WTC11 (cell line): ENCODE results near the gene KCTD16. TPM values are rescaled to one million over a fixed set of nuclear protein-coding genes. Genes with fewer than 3 reads are reported as not detected.

Source experiments
- ATAC-seq: fragments of 200-7000 bp; cut with Tn5 transposase; 2 replicates; pipeline ENCODE4 v1.10.0; 2021; ENCODE audit warnings: mild to moderate bottlenecking, moderate library complexity
- CTCF ChIA-PET: fragments of 300-600 bp; sonication (Branson Sonifier 250); formaldehyde crosslinking; loops from one replicate; lab custom pipeline; 2021; ENCODE audit warnings: antibody characterized with exemption; lab: Charles Lee
- POLR2A ChIA-PET: fragments of 350-600 bp; sonication (Branson Sonifier 250); formaldehyde crosslinking; loops from one replicate; lab custom pipeline; 2021; ENCODE audit warnings: antibody characterized with exemption; lab: Charles Lee
- DNase-seq: peaks from one replicate; pipeline ENCODE4 v3.0.0; 2021; ENCODE audit warnings: low spot score
- H3K27ac Mint-ChIP-seq: 2 replicates; pipeline ENCODE4 v1.8.0; 2021; ENCODE audit warnings: mixed read lengths
- H3K27me3 Mint-ChIP-seq: 2 replicates; pipeline ENCODE4 v1.8.0; 2021; ENCODE audit warnings: low read depth, mild to moderate bottlenecking, moderate library complexity, mixed read lengths
- H3K36me3 Mint-ChIP-seq: 2 replicates; pipeline ENCODE4 v1.8.0; 2021; ENCODE audit warnings: mixed read lengths
- H3K4me1 Mint-ChIP-seq: 2 replicates; pipeline ENCODE4 v1.8.0; 2022; ENCODE audit warnings: mixed read lengths
- H3K4me3 Mint-ChIP-seq: 2 replicates; pipeline ENCODE4 v1.8.0; 2021; ENCODE audit warnings: mild to moderate bottlenecking, moderate library complexity, mixed read lengths
- H3K9me3 Mint-ChIP-seq: 2 replicates; pipeline ENCODE4 v1.8.0; 2021; ENCODE audit warnings: mixed read lengths
- CREM ChIP-seq: sonication (generic); formaldehyde crosslinking; IDR thresholded peaks from 2 replicates; pipeline ENCODE4 v1.8.1; 2022; ENCODE audit warnings: mild to moderate bottlenecking, missing genetic modification reagents, moderate library complexity
- ESRRA ChIP-seq: sonication (generic); formaldehyde crosslinking; IDR thresholded peaks from 2 replicates; pipeline ENCODE4 v1.8.1; 2022; ENCODE audit warnings: mild to moderate bottlenecking, missing genetic modification reagents, borderline replicate concordance
- FOXJ3 ChIP-seq: sonication (generic); formaldehyde crosslinking; IDR thresholded peaks from 2 replicates; pipeline ENCODE4 v1.9.0; 2021; ENCODE audit warnings: missing genetic modification reagents, mild to moderate bottlenecking, borderline replicate concordance
- GABPB1 ChIP-seq: sonication (generic); formaldehyde crosslinking; IDR thresholded peaks from 2 replicates; pipeline ENCODE4 v1.8.1; 2023; ENCODE audit warnings: mild to moderate bottlenecking, missing genetic modification reagents
- GRHL2 ChIP-seq: fragments of 250-450 bp; sonication (Bioruptor Pico); IDR thresholded peaks from 2 replicates; pipeline ENCODE4 v1.8.0; 2022; ENCODE audit warnings: mild to moderate bottlenecking, moderate library complexity; ENCODE audit not compliant: insufficient replicate concordance, severe bottlenecking
- OVOL2 ChIP-seq: fragments of 250-450 bp; sonication (Bioruptor Pico); IDR thresholded peaks from 2 replicates; pipeline ENCODE4 v1.9.0; 2021; ENCODE audit warnings: mild to moderate bottlenecking, borderline replicate concordance
- PRRX2 ChIP-seq: fragments of 250-450 bp; sonication (Bioruptor Pico); IDR thresholded peaks from 2 replicates; pipeline ENCODE4 v1.8.0; 2021; ENCODE audit warnings: mild to moderate bottlenecking
- ZBTB21 ChIP-seq: sonication (generic); formaldehyde crosslinking; IDR thresholded peaks from 2 replicates; pipeline ENCODE4 v1.8.1; 2023; ENCODE audit warnings: mild to moderate bottlenecking, missing genetic modification reagents, borderline replicate concordance
- ZNF138 ChIP-seq: sonication (generic); formaldehyde crosslinking; conservative IDR thresholded peaks from 2 replicates; pipeline ENCODE4 v1.8.1; 2022; ENCODE audit warnings: mild to moderate bottlenecking, moderate library complexity, missing genetic modification reagents
- ZNF219 ChIP-seq: sonication (generic); formaldehyde crosslinking; IDR thresholded peaks from 2 replicates; pipeline ENCODE4 v1.8.0; 2023; ENCODE audit warnings: missing genetic modification reagents, mild to moderate bottlenecking, borderline replicate concordance
- ZNF532 ChIP-seq: fragments of 250-450 bp; sonication (Bioruptor Pico); IDR thresholded peaks from 2 replicates; pipeline ENCODE4 v1.9.0; 2021; ENCODE audit warnings: mild to moderate bottlenecking, borderline replicate concordance
- total RNA-seq: library from RNA; stranded (reverse); gene quantifications from 3 replicates; pipeline ENCODE4 v1.2.3, GENCODE V29; 2021
- TF ChIP-seq, protein P1 (sequence below): fragments of 250-450 bp; sonication (Bioruptor Pico); IDR thresholded peaks from 2 replicates; pipeline ENCODE4 v1.9.0; 2021; ENCODE audit warnings: moderate library complexity, mild to moderate bottlenecking, inconsistent platforms, borderline replicate concordance
- TF ChIP-seq, protein P2 (sequence below): fragments of 250-450 bp; sonication (Bioruptor Pico); IDR thresholded peaks from 2 replicates; pipeline ENCODE4 v1.8.0; 2021; ENCODE audit warnings: mild to moderate bottlenecking

The KCTD16 gene
- total RNA-seq, 1 experiment from 2014 or later, result 0.20 TPM

DNA sequence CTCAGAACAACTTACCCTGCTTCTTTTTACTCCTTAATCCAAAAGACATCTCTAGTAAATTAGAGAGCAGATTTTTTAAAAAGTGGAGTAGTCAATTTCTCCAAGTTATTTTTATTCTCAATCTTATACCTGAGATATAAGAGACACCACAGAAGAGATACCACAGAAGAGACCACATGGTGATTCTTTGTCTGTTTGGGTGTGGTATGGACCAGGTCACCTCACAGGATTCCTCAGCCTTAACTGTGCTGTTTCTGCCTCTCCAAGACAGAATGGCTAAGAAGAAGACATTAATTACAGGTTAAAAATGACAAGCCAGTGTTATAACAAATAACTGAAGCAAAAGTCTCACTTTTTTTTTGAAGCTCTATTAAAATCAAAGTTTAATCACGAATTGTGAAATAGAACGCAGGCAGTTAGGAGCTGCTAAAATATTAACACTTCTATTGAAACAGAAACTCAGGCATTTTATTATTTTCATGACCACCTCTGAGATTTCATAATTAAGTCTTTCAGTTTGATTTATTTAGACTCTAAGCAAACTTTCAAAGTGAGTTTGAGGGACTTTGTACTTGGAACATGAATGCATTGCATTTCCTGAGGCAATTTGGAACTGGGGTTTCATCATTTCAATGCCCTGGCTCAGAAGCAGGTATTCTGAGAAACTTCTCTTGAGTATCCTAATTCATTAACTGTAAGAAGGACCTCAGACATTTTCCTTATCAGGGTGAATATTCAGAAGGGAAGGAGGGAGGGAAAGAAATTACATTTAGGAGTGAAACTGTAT, 280.7 kb downstream of the KCTD16 start:
- Mint-ChIP-seq H3K4me1 (peaks cover 5% of the 10 kb centered on the region; the same call in 1 of the 2 replicates), H3K9me3 (peaks cover 4% of the 10 kb centered on the region; the same call in 1 of the 2 replicates), H3K27ac (no peak overlapping the region), H3K36me3 (no peaks in the 10 kb centered on the region), H3K4me3 (no peak overlapping the region), H3K27me3 (peaks cover 4% of the 10 kb centered on the region; the same call in 1 of the 2 replicates)
- CTCF ChIA-PET, result no interaction called here
- DNase-seq (no peak), ATAC-seq (no peak)
- TF ChIP-seq GRHL2 (no peak), GABPB1 (CRISPR knock-in tag) (peak; percentile 95)
- POLR2A ChIA-PET, result no interaction called here

DNA sequence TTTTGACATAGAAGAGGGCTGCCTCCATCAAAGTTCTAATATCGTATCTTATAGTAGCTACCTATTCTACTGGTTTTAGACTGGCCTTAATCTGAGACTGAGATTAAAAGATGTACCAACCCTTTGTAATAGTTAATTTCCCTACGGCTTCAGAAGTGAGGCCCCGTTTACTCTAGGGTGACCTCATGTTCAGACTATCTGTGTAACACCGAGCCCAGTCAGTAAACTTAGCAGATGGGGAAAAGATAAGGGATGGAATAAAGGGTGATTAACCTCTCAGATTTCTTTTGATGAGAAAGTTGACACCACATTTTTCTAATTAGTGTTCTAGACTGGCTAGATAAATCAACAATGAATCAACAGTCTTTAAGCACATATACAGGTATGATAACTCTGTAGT, 283.1 kb downstream of the KCTD16 start:
- Mint-ChIP-seq H3K9me3 (peaks cover 4% of the 10 kb centered on the region; the same call in 1 of the 2 replicates), H3K4me1 (peaks cover 5% of the 10 kb centered on the region; the same call in 1 of the 2 replicates), H3K27me3 (peaks cover 4% of the 10 kb centered on the region; the same call in 1 of the 2 replicates), H3K27ac (no peak overlapping the region), H3K36me3 (no peaks in the 10 kb centered on the region), H3K4me3 (no peak overlapping the region)
- POLR2A ChIA-PET, result no interaction called here
- no peak for TF ChIP-seq OVOL2 (CRISPR knock-in tag)
- no peak for TF ChIP-seq PRRX2 (CRISPR knock-in tag)
- TF ChIP-seq, protein P1, sequence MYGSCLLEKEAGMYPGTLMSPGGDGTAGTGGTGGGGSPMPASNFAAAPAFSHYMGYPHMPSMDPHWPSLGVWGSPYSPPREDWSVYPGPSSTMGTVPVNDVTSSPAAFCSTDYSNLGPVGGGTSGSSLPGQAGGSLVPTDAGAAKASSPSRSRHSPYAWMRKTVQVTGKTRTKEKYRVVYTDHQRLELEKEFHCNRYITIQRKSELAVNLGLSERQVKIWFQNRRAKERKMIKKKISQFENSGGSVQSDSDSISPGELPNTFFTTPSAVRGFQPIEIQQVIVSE (CRISPR knock-in tag), result no peak
- no peak for TF ChIP-seq FOXJ3 (CRISPR knock-in tag)
- no peak for TF ChIP-seq ZNF532 (CRISPR knock-in tag)
- TF ChIP-seq, protein P2, sequence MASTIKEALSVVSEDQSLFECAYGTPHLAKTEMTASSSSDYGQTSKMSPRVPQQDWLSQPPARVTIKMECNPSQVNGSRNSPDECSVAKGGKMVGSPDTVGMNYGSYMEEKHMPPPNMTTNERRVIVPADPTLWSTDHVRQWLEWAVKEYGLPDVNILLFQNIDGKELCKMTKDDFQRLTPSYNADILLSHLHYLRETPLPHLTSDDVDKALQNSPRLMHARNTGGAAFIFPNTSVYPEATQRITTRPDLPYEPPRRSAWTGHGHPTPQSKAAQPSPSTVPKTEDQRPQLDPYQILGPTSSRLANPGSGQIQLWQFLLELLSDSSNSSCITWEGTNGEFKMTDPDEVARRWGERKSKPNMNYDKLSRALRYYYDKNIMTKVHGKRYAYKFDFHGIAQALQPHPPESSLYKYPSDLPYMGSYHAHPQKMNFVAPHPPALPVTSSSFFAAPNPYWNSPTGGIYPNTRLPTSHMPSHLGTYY, result no peak
- no peak for TF ChIP-seq CREM (CRISPR knock-in tag)
- TF ChIP-seq ZBTB21 (CRISPR knock-in tag), result no peak
- TF ChIP-seq ZNF138, result no peak
- DNase-seq (no peak), ATAC-seq (no peak)
- CTCF ChIA-PET, result no interaction called here

DNA sequence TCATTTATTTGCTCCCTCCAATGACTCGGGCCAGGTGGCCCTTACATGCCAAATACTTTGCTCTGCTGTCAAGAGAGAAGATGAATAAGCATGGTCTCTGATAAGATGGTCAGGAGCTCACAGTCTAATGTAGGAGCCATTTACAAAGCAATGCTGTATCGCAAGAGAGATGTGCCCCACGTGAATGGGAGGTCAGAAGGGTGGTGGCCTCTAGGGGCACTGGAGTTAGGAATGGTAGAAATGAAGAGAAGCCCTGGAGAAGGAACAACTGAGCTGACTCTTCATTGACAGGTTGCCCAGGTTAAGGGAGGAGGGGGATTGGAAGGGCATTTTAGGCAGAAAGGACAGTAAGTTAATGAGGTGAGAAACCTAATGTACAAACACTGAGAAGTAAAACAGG, 286.5 kb downstream of the KCTD16 start:
- H3K27ac Mint-ChIP-seq, result no peak overlapping the region
- no peak for TF ChIP-seq ZNF219 (CRISPR knock-in tag)
- TF ChIP-seq ESRRA (CRISPR knock-in tag), result no peak
- TF ChIP-seq, all 79 proteins: peak for 0
- POLR2A ChIA-PET, result no interaction called here
- H3K4me3 Mint-ChIP-seq, result no peak overlapping the region
- peaks cover 4% of the 10 kb centered on the region; the same call in 1 of the 2 replicates for H3K9me3 Mint-ChIP-seq
- CTCF ChIA-PET, result interaction anchor here (0.6 kb wide), 1 partner anchor 254 kb away, joined by 3 read pairs; no protein-coding TSS in a partner anchor
- ATAC-seq (peak; percentile 53; the same call in 1 of the 2 replicates), DNase-seq (no peak)
- H3K4me1 Mint-ChIP-seq, result peaks cover 8% of the 10 kb centered on the region
- H3K27me3 Mint-ChIP-seq, result peaks cover 4% of the 10 kb centered on the region; the same call in 1 of the 2 replicates
- no peaks in the 10 kb centered on the region for H3K36me3 Mint-ChIP-seq
